IPS DF 4.7 (cell line): Measurements from ENCODE around the gene UBAC1.

Experiments used
- DNase-seq: peaks from one replicate; pipeline ENCODE4 v3.0.0-alpha.2; 2013; ENCODE audit warnings: low spot score; ENCODE audit errors: extremely low read depth

UBAC1 gene, protein sequence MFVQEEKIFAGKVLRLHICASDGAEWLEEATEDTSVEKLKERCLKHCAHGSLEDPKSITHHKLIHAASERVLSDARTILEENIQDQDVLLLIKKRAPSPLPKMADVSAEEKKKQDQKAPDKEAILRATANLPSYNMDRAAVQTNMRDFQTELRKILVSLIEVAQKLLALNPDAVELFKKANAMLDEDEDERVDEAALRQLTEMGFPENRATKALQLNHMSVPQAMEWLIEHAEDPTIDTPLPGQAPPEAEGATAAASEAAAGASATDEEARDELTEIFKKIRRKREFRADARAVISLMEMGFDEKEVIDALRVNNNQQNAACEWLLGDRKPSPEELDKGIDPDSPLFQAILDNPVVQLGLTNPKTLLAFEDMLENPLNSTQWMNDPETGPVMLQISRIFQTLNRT

DNA sequence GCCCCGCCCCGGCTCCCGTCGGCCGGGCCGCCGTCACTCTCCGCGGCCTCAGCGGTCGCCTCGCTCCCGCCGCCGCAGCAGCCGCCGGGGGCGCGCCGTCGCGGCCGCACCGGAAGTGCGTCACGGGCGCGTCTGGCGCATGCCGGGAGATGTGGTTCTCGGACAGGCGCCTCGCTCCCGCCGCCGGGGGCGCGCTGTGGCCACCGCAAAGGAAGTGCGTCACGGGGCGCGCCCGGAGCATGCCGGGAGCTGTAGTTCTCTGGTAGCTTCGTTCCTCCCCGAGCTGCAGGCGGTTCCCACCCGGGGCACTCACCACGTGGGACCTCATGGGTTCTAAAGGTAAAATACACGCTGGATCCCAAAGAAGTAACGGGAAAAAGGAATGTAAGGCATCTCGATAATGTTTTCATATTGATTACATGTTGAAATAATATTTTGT is at the start of gene UBAC1:
TSS of gene UBAC1 (minus strand) at position 97 of the 439 bp plus-strand sequence. CDS start 211 bp downstream, outside the sequence.
- peak; percentile 66 for DNase-seq

DNA sequence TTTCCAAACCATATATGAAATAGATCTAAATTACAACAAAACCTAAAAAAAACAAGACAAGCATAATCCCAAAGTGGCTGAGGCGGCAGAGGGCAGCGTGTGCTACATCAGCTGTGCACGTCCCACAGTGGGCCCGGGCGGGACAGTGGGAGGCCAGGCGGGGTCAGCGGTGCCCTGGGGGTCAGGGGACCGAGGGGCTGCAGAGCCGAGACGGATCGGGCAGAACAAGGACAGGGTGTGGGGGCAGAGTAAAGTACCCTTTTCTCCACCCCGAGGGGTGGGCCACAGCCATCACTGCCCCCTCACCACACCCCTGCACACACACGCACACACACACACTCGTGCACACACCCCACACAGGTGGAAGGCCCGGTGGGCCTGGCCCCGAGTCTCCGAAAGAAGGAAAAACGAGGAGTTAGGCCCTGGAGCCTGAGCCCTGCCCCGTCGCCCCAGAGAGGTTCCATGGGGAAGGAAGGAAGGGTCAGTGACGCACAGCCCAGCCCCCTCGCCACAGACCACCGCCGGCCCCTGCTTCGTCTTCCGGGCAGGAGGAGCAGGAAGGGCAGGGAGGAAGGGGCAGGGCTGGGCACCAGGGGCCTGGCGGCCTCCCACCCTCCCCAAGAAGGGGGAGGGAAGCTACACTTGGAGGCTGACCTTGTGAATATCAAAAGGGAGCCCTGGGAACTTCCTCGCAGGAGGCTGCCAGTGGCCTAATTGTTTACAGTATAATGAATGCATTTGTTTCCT is 49.6 kb upstream of the UBAC1 start:
- no peak for DNase-seq

DNA sequence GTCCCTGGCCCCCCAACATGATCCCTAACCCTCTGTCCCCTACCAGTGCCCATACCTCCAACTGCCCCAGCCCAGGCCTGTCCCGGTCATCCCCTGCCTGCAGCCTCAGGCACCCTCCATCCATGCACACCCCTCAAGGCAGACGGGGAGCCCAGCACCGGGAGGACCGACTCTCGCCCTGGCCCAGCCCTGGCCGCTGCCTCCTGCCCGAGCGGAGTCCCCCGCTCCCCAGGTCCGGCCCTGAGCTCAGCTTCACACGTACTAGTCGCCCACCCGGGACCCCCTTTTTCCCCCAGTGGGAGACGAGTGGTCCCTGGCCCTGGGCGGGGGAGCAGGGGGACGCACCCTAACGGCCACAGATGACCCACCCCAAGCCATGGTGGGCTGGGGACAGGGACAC is 49.0 kb upstream of the UBAC1 start:
- DNase-seq = no peak

DNA sequence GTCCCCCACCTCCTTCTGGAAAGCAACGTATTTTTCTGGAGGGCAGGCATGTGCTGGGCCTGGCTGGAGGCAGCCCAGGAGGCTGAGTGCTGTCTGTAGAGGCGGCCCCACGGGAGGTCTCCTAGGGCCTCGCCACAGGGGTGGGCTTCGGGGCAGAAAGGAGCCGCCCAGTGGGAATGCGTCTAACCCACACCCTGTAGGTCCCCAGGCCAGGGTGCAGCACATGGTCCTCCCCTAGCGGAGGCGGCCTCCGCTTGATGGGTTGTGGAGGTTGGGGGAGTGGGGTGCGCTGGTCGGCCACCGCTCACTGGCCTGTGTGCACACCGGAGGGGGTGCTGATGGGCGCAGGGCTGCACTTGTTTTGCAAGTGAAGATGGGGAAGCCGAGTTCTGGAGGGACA is 48.3 kb upstream of the UBAC1 start:
- no peak for DNase-seq

DNA sequence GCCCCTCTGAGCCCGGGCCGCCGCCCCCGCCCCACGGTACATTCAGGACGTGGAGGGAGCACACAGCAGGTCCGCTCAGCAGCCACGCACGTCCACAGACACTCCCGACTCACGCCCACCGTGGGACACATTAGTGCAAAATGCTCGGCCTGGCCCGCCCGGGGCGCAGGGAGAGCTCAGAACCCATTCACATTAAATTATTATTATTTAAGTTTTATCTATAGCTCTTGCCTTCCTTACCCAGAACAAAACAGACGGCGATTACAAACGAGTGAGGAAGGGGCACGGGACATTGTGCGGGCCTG is 47.5 kb upstream of the UBAC1 start:
- no peak for DNase-seq

DNA sequence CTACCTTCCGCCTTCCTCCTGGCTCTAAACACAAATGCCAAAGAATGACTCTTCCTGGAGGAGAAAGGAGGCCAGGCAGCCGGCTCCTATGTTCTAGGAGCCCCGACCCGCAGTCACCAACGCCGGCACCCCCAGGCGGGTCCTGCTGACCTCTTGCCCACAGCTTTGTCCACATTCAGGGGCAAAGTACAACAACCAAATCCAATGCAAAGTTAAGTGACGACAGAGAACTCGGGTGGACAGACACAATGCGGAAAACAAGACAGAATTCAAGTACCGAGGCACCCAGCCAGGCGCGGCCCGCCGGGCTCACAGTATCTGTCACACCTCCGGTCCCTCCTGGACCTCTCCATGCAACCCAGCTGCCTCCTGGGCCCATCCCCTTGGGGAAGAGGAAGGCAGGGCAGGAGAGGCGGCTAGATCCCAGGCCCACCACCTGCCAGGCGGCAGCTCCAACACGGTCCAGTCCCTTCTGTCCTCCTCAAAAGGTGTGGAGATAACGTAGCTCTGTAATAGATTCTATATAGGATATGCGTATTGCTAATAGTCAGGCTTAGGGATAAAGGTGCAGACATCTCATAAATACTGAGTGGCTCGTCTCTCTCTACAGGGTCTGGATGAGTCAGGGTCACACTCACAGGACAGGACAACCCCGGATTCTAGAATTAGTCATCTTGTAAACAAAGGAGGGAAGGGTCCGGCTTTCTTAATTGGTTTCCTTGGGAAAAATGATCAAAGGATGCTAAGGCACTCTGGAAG is 46.9 kb upstream of the UBAC1 start:
- no peak for DNase-seq

DNA sequence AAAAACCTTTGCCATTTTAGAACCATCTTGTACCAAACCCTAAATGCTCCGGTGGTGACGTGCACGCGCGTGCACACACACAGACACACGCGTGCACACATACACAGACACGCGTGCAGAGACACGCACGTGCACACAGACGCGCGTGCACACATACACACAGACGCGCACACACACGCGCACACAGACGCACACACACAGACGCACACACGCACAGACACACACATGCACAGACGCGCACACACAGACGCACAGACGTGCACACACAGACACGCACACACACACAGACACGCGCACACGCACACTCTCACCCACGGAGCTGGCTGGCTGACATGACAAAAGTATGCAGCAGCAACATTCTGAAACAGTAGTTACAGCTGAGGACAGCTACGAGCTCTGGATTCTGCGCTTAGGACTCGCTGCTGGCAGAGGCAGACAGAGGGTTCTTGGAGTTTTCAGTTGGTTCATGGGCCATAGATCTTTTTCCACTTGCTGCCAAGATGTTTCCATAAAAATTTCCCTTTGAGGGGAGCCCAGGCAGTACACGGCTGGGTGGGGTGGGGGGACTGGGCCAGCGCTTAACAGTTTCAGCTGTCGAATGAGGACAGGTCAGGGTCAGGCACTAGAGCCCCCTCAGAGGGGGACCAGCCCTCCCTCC is 46.2 kb upstream of the UBAC1 start:
- no peak for DNase-seq

DNA sequence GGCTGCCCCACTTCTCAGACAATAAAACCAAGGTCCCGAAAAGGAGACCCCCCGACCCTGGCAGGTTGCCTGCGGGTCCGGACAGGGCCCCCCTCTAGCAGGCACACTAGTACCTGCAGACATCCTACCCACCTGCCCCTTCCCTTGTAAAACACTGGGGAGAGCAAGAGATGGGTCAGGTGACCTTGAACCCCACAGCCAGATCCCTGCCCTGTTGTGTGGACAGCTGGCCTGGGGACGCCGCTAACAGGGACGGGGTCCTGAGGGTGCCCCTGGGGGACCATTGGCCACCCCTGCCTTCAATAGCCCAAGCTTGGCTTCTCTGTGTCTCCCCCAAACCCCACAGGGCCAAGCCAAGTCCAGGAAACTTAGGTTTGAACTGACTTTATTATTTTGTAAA is 45.0 kb upstream of the UBAC1 start:
- DNase-seq = no peak

DNA sequence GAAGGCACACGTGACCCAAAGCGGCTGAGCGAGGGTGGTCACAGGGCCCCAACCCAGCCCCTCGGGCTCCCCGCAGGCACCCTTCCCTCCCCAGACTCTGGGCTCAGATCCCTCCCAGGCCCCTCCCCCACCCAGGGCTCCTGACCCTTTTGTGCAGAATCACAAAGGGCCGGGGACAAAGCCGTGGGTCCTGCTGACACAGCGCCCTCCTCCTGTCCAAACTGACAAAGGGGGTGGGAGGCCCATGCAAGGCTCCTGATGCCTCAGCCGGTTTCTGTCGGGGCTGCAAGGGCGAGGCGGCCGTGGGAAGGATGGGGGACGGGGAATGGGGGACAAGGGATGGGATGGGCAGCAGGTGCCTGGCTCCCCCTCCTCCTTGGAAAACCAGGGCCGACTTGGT is 43.5 kb upstream of the UBAC1 start:
- no peak for DNase-seq

DNA sequence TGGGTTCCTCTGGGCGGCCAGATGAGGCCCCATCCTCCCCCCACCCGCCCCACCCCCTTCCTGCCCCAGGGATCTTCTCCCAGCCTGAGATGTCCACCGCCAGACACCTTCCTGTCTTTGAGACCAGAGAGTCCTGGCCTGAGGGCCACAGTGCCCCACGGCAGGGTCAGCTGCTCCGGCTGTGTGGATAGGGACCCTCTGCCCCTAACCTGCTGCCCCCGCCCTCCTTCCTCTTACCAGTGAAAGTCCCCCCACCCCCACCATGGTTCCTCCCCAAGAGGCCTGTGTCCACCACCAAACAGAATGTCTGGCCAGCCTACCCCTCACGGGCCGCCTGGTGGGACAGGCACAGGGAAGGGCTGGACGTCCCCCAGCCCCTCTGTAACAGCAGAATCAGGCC is 43.0 kb upstream of the UBAC1 start:
- no peak for DNase-seq

DNA sequence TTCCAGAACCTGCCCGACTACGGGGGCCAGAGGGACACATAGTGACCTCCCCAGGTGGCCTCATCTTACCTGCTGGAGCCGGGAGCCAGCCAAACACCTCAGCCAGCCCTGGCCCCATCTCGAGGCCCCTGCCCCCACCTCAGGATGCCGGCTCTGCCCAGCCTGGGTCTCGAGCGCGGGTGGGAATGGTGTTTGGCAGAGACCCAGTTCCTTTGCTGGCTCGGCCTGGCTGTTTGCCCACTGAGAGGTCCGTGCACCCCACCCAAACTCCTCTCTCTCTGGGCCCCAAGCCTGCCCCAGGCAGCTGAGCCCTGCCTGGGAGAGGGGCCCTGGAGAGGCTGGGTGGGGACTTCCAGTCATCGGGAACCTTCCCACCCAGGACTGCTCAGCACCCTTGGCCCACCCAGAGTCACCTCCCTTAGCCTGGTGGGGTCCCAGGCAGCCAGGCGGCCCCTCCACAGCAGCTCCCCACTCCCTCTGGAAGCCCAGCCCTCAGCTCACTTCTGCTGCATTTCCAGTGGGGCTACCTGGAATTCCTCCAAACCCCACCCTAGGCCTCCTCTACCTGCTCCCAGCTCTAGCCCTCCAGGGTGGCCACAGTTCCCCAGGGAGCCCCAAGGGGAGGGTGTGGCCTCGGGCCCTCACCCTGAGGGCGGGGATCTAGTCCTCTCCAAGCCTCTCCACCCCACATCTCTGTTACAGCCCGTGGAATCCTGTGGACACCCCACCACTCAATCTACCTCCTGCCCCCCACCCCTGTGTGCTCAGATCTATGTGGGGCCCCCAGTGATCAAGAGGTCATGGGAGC is 42.4 kb upstream of the UBAC1 start:
- DNase-seq = no peak

DNA sequence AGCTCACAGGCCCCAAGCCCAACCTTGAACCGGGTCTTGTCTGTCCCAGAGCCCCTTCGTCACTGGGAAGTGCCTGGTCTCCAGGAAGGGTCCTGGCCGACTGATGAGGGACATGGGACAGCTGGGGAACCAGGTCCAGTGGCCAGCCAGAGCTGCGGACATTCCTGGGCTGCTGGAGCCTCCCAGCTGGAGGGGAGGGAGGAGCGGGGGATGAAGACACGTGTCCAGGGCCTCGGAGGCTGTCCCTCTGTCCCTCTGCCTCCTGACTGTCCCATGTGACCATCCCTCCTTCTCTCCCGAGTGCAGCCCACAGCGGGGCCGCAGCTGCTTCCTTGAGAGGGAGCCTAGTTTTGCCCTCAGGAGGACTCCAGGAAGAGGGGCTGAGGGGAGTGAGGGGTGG is 41.7 kb upstream of the UBAC1 start:
- no peak for DNase-seq

DNA sequence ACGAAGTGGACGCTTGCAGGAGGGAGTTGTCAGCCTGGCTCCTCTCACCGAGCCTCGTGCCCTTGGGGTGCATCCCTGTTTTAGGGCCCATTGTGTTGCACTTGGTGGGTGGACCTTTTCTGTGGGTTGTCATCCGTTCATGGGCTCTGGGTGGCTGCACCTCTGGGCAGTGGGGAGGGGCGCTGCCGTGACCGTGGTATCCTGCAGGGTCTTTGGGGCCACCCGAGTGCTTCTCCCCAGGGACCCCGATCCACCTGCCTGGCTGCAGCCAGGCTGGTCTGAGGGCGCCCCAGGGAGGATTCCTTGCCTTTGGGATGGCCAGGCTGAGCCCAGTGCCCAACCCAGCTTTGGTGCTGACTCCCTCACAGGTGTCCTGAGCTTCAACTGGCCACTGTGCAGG is 41.0 kb upstream of the UBAC1 start:
- DNase-seq = no peak

DNA sequence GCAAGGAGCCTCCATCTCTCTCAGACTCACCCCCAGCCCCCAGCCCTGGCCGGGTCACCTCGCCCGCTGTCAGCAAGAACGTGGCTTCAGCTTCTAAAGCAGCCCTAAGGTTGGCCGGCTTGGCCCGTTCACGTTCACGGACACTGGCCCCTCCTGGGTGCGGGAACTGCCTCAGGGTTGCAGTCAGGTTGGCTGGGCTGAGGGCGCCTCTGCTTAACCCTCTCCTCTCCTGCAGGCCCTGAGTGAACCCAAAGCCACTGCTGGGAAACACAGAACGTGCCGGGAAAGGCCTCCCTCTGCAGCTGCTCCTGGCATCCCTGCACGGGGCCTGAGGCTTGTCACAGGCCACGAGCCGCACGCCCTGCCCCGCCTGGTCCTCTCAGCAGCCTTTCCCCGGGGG is 40.1 kb upstream of the UBAC1 start:
- DNase-seq = no peak

DNA sequence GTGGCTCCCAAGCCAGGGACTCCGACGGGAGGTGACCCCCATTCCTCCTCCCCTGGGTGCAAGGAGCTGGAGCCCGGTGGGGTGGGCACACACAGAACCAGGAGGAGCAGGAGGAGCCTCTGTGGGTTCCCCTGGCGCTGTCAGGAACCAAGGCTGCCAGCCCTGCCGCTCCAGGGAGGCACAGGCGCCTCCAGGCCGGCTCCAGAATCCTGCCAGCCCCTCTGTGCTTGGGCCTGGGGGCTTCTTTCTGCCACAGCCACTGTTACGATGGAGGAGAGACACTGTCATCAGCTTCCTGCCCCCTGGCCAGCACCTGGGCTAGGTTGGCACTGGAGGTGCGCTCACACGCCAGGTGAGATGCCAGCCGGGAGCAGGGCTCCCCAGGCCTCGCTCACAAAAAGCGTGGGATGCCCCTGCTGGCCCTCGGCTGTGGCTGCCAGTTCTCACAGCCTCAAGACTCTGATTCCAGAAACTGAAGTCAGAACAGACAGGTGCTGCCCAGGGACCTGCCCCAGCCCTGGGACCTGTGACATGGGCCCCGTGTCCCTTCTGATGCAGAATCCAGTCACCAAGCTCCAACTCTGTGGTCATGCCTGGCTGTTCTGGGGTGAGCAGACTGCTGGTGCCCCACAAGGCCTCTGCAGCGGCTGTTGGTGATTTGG is 37.4 kb upstream of the UBAC1 start:
- no peak for DNase-seq

DNA sequence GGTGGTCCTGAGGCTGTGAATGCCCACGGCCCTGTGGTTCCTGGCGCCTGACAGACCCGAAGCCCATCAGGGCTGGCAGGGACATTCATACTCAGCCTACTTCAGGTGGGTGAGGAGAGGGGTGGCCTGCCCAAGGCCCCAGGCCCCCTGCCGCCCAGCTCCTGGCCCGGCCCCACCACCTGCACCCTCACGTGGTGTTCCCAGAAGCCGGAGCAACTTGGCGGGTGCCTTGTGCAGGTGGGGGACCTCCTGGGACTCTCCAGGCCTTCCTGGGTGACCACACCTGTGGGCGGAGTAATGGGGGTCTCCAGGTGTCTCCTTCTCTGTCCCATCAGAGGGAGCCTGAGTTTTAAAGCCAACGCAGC is 36.8 kb upstream of the UBAC1 start:
- DNase-seq = no peak

DNA sequence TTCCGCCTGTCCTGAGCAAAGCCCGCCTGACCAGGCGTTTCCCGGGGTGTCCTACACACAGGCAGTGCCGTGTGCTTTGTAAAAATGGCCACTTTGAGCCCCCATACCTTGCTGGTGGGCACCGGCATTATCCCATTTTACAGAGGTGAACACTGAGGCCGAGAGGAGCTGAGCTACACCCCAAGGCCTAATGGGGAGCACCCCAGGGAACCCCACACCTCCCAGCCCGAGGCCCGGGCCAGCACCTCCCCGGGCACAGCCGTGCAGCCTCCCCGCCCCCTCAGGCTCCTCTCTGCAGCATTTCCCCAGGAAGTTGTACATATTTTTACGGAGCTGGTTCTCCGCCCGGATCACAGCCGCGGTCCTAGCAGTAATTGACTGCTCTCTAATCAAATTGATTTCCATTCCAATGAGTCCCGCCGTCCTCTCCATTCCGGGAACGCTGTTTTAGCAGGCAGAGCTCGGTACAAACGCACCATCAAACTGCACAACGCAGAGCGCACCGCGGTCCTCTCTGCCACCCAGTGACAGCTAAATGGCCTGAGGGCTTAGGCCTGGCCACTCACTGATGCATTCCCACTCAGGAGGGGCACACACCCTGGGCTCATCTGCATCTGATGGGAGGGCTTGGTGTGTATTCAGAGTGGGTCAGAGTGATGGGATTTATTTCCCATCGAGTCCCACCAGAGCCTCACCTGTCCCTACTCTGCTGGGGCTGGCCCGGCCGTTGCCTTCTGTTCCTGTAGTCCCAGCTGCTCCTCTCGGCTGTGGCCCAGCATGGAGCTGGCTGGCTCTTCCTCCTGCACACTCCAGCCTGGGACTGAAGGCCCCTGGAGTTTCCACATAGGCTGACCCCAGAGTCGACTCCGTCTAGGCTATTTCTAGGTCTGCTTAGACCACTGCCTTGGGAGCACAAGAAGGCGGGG is 36.2 kb upstream of the UBAC1 start:
- DNase-seq = no peak

DNA sequence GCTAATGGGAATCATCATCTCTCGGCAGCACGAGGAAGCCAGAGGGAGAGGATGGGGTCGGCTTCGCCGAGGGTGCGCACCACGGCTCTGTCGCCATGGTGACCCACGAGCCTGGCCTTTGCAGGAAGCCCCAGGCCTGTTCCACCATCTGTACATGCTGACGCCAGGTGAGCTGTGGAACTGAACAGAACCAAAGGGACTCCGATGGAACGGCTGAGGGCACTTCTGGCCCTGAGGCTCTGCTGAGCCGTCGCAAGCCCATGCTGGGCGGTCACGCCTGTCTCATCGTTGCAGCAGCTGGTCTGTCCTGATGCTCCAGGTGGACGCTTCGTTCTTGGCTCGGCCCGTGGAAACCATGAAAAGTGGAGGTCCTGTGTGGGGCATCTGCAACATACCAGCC is 34.6 kb upstream of the UBAC1 start:
- DNase-seq = no peak

DNA sequence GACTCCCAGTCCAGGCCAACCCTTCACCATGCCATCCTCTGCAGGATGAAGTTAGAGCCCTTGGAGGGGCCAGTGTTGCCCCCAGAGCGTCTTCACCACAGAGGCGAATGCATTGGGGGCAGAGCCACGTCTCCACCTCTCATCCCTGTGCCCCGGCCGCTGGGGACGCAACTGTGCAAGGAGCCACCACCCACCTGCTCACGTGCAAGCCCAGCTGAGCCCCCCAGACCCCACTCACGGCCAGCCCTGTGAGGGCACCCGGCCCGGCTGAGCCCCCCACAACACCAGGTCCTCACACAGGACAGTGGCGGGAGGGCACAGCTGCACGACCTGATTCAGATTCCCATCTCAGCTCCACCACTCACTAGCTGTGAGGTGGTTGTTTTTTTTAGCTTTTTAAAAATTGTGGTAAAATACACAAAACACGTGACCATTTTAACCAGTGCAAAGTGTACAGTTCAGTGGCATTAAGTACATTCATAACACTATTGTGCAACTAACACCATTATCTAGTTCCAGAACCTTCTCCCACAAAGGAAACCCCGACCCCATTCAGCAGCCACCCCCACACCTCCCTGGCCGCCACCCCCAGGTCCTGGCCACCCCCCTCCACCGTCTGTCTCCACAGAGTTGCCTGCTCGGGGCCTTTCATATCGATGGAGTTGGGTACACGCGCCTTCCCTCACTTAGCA is 33.5 kb upstream of the UBAC1 start:
- no peak for DNase-seq
